Iris pigment epithelial cell (primary cell): Measurements from ENCODE around the gene GTF2A1L.
"Not testable (repeated sequence)": the region's sequence is repeated elsewhere in the genome, so short reads cannot be mapped to it uniquely, and the experiment has no call there.

Experiments used
- DNase-seq: peaks from one replicate; pipeline ENCODE4 v3.0.0-alpha.2; 2011; ENCODE audit warnings: low read depth

GTF2A1L gene

DNA sequence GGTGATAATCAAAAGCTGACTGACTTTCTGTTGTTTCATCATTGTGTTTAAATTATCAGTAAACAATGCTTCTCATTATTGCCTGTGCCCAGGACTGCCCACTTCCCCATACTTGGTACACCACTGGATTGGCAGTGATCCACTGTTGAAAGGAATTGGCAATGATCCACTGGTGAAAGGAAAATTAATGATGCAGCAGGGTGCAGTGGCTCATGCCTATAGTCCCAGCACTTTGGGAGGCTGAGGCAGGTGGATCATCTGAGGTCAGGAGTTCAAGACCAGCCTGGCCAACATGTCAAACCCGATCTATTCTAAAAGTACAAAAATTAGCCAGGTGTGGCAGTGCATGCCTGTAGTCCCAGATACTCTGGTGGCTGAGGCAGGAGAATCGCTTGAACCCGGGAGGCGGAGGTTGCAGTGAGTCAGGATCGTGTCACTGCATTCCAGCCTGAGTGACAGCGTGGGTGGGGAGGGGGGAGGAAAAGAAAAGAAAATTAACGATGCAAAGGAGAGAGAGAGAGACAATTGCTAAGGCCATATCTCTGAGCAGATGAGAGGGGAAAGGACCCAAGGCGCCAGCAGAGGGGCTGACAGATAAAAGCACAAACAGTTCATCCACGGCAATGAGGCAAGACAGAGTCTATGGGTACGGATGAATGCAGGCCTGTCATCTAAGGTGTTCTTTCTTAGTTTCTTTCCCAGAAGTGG lies 10.2 kb upstream of the GTF2A1L start:
- DNase-seq, result no peak

DNA sequence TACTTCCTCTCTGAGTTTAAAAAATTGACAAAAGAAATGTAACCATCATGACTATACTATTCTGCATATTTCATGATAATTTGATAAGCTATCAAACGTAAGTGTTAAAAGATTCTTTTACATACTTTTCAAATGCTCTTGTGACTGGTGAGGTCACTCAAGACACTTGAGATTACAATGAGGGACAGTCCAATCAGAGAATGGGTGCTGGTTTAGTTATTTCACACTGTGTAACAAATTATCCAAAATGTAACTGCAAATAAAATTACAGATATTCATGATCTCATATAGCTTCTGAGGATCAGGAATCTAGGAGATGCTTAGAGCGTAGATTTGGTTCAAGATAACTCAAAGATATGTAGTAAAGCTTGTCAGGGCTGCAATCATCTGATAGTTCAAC lies 4.4 kb upstream of the GTF2A1L start:
- no peak for DNase-seq

DNA sequence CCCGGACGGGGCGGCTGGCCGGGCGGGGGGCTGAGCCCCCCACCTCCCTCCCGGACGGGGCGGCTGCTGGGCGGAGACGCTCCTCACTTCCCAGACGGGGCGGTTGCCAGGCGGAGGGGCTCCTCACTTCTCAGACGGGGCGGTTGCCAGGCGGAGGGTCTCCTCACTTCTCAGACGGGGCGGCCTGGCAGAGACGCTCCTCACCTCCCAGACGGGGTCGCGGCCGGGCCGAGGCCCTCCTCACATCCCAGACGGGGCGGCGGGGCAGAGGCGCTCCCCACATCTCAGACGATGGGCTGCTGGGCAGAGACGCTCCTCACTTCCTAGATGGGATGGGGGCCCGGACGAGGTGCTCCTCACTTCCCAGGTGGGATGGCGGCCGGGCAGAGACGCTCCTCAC lies 3.1 kb upstream of the GTF2A1L start:
- DNase-seq, result not testable (repeated sequence)

DNA sequence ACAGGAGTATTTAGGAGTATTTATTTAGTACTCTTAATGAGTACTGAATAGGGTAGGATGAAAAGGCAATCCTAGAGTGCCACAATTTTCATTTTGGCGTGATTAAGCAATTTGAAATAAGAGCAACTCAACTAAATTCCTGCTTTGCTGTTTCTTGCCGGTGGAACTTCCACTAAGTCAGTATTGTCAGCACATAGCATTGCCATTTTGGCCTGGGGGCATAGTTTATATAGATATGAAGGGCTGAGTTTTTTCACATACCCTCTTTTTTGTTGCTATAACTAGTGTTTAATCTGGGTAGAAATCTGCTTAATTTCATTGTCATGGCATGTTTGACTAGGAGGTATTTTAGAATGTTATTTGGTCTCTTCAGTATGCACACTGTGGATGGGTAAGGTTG lies 1.9 kb downstream of the GTF2A1L start:
- DNase-seq, result no peak

DNA sequence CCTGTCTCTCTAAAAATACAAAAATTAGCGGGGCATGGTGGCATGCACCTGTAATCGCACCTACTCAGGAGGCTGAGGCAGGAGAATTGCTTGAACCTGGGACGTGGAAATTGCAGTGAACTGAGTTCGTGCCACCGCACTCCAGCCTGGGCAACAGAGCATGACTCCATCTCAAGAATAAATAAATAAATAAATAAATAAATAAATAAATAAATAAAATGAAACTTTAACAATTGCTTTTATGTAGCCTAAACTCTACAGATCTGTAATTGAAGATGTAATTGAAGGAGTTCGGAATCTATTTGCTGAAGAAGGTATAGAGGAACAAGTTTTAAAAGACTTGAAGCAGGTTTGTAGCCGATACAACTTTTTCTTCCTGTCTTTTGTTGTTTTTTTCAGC lies 2.9 kb downstream of the GTF2A1L start:
- no peak for DNase-seq

DNA sequence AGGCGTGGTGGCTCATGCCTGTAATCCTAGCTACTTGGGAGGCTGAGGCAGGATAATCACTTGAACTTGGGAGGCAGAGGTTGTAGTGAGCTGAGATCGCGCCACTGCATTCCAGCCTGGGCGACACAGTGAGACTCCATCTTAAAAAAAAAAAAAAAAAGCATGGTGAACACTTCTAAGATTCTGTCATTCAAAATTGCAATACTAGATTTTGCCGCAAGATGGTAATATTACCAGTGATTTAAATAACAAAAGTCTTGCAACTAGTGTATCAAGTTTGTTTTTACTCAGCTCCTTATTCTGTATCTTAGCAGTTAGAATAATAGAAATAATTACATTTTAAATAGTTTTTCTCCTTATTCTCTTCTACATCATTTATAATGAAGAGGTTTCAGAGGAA lies 5.0 kb downstream of the GTF2A1L start:
- DNase-seq, result not testable (repeated sequence)

DNA sequence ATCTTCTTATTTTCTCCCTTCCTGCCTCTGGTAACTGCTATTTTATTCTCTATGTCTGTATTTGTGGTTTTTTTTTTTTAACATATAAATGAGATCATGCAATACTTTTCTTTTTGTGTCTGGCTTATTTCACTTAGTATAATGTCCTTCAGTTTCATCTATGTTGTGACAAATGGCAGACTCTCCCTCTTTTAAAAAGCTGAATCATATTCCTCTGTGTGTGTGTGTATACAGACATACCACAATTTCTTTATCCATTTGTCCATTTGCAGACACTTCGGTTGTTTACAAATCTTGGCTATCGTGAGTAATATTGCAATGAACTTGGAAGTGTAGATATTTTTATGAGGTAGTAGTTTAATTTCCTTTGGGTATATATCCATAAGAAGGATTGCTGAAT lies 7.0 kb downstream of the GTF2A1L start:
- DNase-seq, result no peak

DNA sequence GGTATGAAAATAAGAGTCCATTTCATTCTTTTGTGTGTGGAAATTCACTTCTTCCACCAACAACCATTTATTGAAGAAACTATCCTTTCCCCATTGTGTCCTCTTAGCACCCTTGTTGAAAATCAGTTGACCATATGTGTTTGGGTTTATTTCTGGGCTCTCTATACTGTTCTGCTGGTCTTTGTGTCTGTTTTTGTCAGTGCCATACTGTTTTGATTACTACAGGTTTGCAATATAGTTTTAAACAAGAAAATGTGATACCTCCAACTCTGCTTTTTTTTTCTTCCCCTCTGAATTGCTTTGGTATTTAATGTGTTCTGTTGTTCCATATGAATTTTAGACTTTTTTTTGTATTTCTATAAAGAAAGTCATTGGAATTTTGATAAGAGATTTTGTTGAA lies 8.4 kb downstream of the GTF2A1L start:
- no peak for DNase-seq

DNA sequence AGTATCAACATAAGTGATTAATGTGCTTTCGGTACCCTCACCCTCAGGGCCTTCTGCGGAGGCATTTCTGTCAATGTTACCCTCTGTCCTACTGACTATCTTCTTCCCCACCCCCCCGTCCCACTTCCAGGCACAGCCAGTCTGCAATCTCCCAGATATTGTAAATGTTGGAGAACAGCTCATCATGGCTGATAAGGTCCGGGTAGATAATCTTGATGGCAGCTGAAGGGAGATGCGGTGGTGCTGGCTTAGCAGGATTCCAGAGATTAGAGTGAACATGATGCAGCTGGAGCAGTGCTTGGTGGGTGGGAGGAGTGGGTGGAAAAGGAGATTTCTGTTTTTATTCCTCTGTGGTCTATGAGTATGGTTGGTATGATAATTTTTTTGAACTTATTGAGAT lies 15.5 kb downstream of the GTF2A1L start:
- DNase-seq, result no peak

DNA sequence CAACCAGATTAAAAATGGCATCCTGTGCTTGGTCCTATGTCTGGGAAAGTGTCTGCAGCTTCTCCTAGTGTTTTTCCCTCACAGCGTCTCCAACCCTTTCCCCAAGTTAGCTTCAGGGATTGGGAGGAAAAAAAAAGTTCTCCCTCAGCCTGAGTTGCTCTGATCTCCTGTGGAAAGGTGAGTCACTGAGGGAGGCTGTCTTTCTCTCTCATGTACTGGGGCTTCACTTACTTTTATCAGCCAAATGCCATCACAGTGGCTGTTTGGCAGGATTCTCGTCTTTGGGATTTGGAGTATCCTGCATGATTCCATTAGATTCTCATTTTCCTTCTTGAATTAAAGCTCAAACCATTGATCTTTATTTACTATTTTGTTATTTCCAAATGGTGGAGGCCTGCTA lies 18.1 kb downstream of the GTF2A1L start:
- DNase-seq, result no peak

DNA sequence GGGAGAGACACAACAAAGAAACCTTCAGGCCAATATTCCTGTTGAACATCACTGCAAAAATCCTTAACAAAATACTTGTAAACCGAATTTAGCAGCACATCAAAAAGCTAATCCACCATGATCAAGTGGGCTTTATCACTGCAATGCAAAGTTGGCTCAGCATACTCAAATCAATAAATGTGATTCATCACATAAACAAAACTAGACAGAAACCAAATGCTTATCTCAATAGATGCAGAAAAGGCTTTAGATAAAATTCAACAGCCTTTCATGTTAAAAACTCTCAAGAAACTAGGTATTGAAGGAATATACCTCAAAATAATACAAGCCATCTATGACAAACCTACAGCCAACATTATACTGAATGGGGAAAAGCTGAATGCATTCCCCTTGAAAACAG lies 20.6 kb downstream of the GTF2A1L start:
- DNase-seq, result no peak

DNA sequence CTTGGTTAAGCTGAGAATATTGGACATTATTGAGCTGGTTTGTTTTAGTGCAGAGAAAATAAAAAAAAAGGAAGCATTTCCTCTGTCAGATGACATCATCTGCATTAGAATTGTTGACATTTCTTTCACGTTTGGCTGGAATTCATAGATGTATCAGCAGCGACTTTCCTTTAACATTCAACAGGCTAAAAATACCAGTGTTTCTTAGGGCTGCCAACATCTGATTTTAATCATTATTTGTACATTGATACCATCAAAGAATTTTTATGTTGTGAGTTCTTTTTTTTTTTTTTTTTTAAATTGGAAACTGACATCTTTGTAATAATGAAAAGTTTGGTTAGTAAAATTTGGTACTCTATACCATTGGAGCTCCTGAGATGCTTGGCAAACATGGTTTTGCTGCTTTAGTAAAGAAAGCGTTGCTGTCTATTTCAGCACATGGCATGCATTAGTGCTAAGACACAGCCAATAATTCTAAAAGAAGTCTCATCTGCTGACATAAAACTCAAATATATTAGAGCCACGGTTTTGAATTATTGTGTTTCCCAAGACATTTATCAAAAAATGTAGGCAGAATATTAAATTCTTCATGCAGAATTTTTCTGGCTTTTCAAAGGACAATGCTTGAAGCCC lies 33.6 kb downstream of the GTF2A1L start:
- DNase-seq, result peak; percentile 41

DNA sequence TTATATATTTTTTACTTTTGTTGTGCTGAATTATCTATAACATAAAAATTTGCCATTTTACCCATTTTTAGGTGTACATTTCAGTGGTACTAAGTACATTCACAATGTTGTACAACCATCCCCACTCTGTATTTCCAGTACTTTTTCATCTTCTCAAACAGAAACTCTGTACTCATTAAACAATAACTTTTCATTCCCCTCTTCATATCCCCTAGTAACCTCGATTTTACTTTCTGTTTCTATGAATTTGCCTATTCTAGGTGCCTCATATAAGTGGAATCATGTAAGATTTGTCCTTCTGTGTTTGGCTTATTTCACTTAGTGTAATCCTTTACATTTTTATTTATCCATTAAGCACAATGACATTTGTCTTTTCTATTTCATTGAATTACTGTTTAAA lies 51.3 kb downstream of the GTF2A1L start:
- DNase-seq, result no peak

DNA sequence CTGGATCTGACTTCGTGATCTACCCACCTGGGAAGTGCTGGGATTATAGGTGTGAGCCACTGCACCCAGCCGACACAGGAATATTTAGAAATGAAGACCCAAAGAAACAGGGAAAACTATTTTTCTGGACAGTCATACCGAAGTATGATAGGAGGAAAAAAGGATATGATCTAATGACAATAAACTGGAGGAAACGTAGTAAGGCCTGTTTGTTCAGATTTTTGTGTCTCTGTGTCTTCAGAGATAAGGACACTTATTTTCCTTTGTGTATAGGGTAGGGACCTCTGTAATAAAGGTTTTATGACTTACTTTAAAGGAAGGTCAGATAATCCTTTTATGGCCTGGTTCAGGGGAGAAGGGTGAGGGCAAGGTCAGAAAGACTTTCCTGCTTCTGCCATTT lies 55.9 kb downstream of the GTF2A1L start:
- no peak for DNase-seq

DNA sequence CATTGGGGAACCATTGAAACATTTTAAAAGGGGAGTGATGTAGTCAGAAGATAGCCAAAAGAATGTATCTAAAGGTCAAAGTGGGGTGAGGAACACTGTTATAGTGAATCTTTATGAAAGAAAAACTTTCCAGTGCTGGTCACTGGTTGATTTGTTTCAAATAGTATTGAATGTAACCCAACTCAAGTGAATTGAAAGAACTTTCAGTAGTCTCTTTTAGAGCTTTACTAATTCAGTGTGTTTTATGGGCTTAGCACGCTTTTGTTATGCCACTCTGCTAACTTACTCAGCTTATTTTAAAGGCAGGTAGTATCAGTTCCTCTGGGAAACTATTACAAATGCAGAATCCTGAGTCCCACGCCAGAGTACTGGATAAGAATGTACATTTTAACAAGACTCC lies 57.3 kb downstream of the GTF2A1L start:
- no peak for DNase-seq

DNA sequence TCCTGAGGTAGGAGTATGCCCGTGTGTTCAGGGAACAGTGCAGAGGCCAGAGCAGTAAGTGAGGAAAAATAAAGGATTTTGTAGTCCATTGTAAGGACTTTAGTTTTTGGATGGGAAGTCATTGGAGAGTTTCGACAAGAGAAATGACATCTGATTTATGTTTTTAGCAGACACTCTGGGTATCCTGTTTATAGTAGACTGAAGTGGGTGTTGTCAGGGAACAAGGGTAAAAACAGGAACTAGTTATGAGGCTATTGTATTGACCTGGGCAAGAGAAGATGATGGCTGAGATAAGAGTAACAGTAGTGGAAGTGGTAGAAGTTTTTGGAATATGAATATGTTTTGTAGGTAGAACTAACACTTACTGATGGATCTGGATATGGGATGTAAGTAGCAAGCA lies 59.8 kb downstream of the GTF2A1L start:
- DNase-seq, result no peak

DNA sequence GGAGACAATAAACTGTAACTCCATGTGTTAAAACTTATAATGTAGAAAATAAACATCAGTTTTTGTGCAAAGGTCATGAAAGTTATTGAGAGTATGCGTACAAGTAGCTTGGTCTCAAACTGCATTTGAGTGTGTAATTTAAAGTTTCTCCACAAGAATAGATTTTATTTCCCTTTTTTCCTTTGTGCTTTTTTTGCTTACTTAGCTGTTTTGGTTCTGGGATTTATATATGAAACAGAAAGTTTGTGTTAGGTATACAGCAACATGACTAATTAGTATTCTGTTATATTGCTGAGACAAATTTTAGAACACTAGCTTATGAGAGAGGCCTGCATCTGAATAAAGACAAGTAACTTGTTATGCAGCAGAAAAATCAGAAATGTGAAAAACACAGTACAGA lies 67.5 kb downstream of the GTF2A1L start:
- no peak for DNase-seq

DNA sequence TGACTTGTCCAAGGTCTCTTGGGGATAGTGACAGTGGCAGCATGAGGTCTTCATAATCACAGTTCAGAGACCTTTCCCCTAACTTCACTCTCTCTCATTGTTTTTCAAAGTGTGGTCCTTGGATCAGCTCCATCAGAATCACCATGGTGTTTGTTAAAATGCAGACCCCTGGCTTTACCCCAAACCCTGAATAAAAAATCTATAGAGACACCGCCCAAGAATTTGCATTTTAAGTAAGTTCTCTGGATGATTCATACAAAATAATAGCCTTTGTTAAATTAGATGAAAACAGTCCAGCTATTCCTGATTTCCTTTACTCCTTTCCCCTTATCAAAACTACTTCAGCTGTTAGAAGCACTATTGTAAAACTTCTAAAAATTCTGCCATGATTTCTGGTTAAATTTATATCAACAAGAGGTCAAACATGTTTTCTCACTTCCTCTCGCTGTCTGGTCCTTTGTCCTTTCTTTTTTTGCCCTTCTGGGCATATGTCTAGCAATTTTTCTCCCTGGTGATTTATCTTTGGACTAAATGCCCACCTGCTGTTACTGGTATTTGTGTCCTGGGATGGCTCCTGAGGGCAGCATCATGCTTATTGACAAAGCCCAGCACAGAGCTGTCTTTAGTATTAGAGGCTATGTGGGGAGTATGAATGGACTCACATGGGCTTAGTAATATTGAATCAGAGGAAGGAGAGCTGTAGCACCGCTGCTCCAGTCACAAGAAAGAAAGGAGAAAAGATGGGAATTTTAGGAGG lies 74.5 kb downstream of the GTF2A1L start:
- no peak for DNase-seq

DNA sequence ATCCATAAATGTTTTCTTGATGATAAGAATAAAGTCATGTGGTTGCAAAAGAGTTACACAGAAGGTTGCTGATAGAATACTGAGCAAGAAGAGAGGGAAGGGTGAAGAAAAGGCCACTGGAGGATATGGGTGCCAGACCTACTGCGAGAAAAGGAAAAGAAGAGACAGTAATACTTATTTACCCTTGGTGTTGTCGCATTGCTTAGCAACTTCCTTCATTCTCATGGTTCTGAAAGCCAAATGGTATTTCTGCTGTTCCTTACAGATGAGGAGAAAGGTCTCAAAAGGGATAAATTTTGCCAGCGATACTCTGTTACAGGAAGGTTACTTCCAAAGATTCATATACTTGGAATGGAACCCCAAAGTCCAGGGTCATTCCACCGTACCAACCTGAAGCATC lies 75.4 kb downstream of the GTF2A1L start:
- DNase-seq, result peak; percentile 14

DNA sequence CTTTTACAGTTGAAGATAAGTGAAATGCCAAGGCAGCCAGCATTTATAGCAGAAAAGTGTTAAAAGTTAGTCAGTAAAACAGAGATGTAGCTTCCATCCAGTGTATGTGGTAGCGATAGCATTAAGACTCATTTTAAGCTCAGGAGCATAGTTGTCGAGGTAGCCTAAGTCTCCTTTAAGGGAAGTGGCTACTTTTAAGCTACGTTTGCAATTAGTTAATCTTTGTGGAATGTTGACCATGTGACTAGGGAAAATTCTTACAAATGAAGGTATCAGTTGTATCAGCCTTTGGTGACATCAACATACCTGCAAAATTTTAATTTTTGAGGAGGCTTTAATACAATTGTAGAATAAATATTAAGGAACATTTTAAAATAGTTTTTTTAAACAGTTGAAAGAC lies 76.0 kb downstream of the GTF2A1L start:
- DNase-seq, result peak; percentile 47

DNA sequence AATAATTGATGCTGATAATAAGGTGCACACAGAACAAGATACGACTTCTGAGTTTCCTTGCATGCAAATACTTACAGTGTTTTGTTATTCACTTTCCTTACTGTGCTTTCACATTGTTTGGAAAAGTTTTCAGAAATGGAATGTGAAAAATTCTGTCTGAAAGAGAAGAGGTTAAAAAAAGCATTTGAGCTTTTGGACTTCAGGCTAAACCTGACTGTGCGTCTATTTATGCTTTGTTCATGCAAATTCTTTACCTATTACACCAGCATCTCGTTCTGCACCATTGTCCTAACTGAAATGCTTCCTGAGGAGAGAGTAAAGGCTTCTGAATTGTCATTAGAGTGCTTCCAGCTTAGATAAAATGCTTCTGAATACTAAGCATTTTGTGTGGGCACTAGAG lies 76.5 kb downstream of the GTF2A1L start:
- DNase-seq, result peak; percentile 47

DNA sequence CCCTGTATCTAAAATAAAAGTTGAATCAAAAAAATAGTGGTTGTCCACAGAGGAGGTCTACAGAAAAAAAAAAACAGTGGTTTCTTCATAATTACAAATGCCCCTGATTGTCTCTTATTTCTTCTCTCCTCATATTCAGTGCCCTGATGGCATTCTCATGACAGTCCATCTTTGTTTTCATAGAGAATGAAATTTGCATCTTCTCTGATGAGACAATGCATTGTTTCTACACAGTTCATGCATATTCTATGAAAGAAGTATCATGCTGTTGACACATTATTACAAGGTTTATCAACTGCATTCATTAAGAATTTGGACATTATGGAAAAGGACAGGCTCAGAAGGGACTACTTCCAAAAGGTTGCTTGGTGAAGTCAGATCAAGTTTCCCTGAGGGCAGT lies 78.3 kb downstream of the GTF2A1L start:
- DNase-seq, result no peak

DNA sequence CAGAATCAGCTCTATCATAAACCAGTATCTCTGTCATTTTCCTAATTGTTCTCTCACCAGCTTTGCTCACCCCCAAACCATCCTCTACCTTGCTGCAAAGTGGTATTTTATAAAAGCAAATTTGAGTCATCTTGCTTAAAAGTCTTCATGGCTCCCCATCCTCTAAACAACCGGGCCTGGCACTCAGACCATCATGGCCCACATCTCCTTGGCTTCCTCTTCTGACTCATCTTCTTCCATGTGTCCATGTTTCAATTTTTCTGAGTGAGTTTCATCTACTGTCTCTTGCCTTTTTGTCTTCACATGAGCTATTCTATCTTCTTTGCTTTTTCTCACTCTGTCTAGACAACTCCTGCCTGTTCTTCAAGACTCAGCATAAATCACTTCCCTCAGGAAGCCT lies 79.2 kb downstream of the GTF2A1L start:
- no peak for DNase-seq
